Myometrial cell (primary cell): ENCODE results near the gene CBLB. TPM values are rescaled to one million over a fixed set of nuclear protein-coding genes. Genes with fewer than 3 reads are reported as not detected.

ENCODE experiments used
- total RNA-seq: library from RNA; depleted of rRNA; stranded (reverse); fragments of >200 nt; gene quantifications from 2 replicates; pipeline ENCODE4 v1.2.3, GENCODE V29; 2015

The CBLB gene
- total RNA-seq, result 9.5 and 20.9 TPM in 2 replicates

DNA sequence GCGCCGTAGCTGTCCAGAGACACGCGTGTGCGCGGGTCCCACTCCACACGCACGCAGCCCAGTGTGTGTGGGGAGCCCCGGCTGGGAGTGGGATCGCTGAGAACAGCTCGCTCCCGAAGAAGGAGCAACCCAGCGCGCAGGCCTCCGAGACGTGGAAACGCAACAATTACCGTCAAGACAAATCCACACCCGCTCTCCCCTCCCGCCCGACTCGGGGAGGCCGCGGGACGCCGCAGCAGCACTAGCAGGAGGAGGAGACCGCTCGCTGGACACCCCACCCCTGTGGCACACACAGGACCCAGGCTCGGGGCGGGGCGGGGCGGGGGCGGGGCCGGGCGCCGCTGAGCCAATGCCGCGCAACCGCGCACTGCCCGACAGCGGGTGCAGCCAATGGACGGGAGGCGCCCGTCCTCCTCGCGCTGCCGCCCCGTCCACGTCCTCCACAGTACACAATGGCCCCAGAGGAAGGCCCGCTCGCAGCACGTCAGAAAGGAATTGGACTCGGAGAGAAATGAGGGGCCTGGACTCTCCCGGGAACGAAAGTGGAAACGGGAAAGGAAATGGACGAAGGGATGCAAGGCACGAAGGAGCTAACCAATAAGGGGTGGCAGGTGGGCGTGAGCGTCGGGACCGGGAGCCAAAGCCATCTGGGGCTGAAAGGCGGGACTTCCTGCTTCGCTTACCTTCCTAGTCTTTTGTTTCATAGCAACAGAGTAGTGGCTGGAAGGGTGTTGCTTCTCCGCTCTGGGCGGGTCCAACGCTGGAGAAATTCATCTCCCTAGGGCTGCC, at the start of gene CBLB:
CBLB (minus strand) TSS at position 271 of the 789 bp plus-strand sequence. CDS start 1,435 bp downstream, outside the sequence.

